GM12864 (cell line): Measurements from ENCODE around the gene MMP25.
"Not testable (repeated sequence)": the region's sequence is repeated elsewhere in the genome, so short reads cannot be mapped to it uniquely, and the experiment has no call there.

ENCODE experiments used
- DNase-seq: peaks from one replicate; pipeline ENCODE4 v3.0.0-alpha.2; 2011; ENCODE audit warnings: low read depth
- H3K4me3 ChIP-seq: 2 replicates; pipeline ENCODE4 v1.5.1; 2011; ENCODE audit warnings: mild to moderate bottlenecking, low read depth, low read length, control low read depth
- CTCF ChIP-seq: IDR thresholded peaks from 2 replicates; pipeline ENCODE4 v1.5.1; 2011; ENCODE audit warnings: low read depth, mild to moderate bottlenecking, moderate library complexity, low read length, control low read depth, inconsistent platforms; ENCODE audit errors: missing control alignments

The MMP25 gene

GRCh38 chr16:3073448-3073847, 27.1 kb downstream of the MMP25 start:
- H3K4me3 ChIP-seq = no peak overlapping the region
- TF ChIP-seq CTCF = no peak
- no peak for DNase-seq

DNA sequence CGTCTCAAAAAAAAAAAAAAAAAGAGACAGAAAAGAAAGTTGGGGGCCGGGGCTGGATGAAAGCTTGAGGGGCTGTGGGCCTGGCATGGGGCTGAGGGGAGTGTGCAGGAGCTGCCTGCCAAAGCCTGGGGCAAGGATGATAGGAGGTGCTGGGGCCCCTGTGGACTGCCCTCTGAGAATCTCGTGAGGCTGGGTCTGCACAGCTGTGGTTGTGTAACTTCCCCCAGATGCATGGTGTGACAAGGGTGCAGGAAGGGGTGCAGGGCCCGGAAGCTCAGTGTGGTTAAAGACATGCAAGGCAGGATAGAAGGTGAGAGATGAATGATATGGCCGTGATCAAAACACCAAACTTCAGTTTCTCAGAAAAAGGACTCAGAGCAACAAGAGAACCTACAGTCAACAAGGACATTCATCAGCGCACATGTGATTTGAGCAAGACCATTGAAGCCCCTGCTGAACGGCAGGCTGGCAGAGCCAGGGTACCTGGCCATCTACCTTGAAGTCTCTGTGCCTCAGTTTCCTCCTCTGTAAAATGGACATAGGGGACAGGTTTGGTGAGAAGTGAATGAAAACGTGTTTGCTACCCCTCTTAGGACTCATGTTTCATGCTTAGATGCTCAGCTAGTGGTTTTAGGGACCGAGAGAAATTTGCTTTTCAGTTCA, 28.6 kb downstream of the MMP25 start:
- TF ChIP-seq CTCF = no peak
- DNase-seq = peak; percentile 62
- no peak overlapping the region; the same call in 1 of the 2 replicates for H3K4me3 ChIP-seq

DNA sequence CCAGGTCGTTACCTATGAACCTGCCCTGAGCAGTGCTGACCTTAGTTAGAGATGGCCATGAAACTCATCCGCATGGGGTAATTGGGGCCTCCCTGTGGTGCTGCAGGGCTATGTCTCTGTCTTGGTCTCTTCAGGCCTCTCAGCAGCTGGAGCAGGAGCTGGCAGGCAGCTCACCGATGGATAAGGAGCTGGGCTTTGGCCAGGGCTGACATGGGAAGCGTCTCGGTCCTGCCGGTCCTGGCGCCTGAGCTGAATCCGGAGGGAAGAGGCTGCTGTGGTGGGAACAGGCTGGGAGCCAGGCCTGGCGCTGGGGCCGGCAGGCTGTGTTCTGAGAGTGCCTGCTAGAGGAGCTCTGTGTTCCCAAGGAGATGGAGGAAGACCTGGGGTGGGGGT, 29.2 kb downstream of the MMP25 start:
- H3K4me3 ChIP-seq = no peak overlapping the region; the same call in 1 of the 2 replicates
- no peak for TF ChIP-seq CTCF
- DNase-seq = no peak

- not testable (repeated sequence) for H3K4me3 ChIP-seq, DNase-seq
These were observed 29.6 kb downstream of the MMP25 start for GRCh38 chr16:3075946-3076345.

DNA sequence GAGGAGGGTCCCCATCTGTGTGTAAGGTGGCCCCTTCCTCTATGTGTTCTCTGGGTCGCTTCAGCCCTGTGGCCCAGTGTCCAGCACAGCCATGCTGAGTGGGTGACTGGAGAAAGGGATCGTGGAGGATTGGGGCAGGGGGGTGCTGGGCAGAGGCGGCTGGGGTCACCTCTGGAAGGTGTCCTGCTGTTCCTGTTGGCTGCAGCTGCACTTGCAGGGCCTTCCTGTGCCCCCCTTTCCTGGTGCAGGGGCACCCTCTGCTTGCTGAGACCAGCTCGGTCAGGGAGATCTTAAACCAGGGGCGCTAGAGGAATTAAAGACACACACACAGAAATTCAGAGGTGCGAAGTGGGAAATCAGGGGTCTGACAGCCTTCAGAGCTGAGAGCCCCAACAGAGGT, 30.2 kb downstream of the MMP25 start:
- DNase-seq = no peak
- no peak for TF ChIP-seq CTCF
- no peak overlapping the region for H3K4me3 ChIP-seq

- H3K4me3 ChIP-seq = no peak overlapping the region
- no peak for DNase-seq
- no peak for TF ChIP-seq CTCF
These were observed 33.7 kb downstream of the MMP25 start for GRCh38 chr16:3080024-3080423.

DNA sequence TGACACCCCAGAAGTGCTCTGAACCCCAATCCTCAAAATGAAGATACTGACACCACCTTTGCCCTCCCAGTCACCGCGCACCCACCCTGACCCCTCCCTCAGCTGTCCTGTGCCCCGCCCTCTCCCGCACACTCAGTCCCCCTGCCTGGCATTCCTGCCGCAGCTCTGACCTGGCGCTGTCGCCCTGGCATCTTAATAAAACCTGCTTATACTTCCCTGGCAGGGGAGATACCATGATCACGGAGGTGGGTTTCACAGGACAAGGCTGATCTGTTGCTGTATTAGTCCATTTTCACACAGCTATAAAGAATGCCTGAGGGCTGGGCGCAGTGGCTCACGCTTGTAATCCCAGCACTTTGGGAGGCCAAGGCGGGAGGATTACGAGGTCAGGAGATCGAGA, 35.6 kb downstream of the MMP25 start:
- DNase-seq = not testable (repeated sequence)

GRCh38 chr16:3083408-3083807, 37.0 kb downstream of the MMP25 start:
- not testable (repeated sequence) for DNase-seq, H3K4me3 ChIP-seq

More for the DNA sequence above, 35.6 kb downstream of the MMP25 start:
- H3K4me3 ChIP-seq = not testable (repeated sequence)

DNA sequence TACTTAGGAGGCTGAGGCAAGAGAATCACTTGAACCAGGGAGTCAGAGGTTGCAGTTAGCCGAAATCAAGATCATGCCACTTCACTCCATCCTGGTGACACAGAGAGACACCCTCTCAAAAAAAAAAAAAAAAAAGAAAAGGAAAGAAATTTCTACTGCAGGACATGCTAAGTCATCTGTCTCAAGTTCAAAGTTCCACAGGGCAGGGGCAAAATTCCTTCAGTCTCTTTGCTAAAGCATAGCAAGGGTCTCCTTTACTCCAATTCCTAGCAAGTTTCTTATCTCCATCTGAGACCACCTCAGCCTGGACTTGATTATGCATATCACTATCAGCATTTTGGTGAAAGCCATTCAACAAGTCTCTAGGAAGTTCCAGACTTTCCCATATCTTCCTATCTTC, 38.1 kb downstream of the MMP25 start:
- no peak overlapping the region for H3K4me3 ChIP-seq
- TF ChIP-seq CTCF = no peak
- no peak for DNase-seq
